DND-41 (cell line): Measurements from ENCODE around the gene NTRK1.

Experiments used
- ATAC-seq: fragments of 200-7000 bp; cut with Tn5 transposase; 3 replicates; pipeline ENCODE4 v1.9.1; 2021; ENCODE audit warnings: low read depth; ENCODE audit not compliant: insufficient read depth
- DNase-seq: peaks from one replicate; pipeline ENCODE4 v3.0.0-alpha.2; 2020
- H2AFZ ChIP-seq: 2 replicates; pipeline ENCODE4 v1.6.0; 2012; ENCODE audit warnings: low read depth, low read length
- H3K27ac ChIP-seq: 2 replicates; pipeline ENCODE4 v1.5.1; 2012; ENCODE audit warnings: low read length, inconsistent platforms
- H3K27me3 ChIP-seq: fragments of 200-600 bp; sonication (generic); 2 replicates; pipeline ENCODE4 v1.6.0; 2012; ENCODE audit warnings: low read length, mild to moderate bottlenecking, inconsistent platforms; ENCODE audit not compliant: insufficient read depth, poor library complexity
- H3K36me3 ChIP-seq: 2 replicates; pipeline ENCODE4 v1.5.1; 2012; ENCODE audit warnings: low read length, inconsistent platforms; ENCODE audit not compliant: insufficient read depth
- H3K4me1 ChIP-seq: 2 replicates; pipeline ENCODE4 v1.5.1; 2012; ENCODE audit warnings: mild to moderate bottlenecking, low read length; ENCODE audit not compliant: insufficient read depth
- H3K4me2 ChIP-seq: 2 replicates; pipeline ENCODE4 v1.6.0; 2012; ENCODE audit warnings: mild to moderate bottlenecking, moderate library complexity, low read length, inconsistent platforms; ENCODE audit not compliant: insufficient read depth
- H3K4me3 ChIP-seq, 2 experiments: fragments of 200-600 bp in 1 of 2; shearing (Covaris generic) in 1 of 2; 2 replicates each; pipeline ENCODE4 v1.5.1; 2012 to 2016; ENCODE audit warnings: inconsistent platforms in 2 of 2, low read length in 2 of 2, mild to moderate bottlenecking in 2 of 2, low read depth in 1 of 2, moderate library complexity in 1 of 2
- H3K79me2 ChIP-seq: 2 replicates; pipeline ENCODE4 v1.6.0; 2012; ENCODE audit warnings: low read length, inconsistent platforms; ENCODE audit not compliant: insufficient read depth
- H3K9ac ChIP-seq: 2 replicates; pipeline ENCODE4 v1.6.0; 2012; ENCODE audit warnings: low read depth, mild to moderate bottlenecking, inconsistent platforms, low read length, moderate library complexity
- H3K9me3 ChIP-seq: 2 replicates; pipeline ENCODE4 v1.5.1; 2012; ENCODE audit warnings: low read length, moderate library complexity, mild to moderate bottlenecking, inconsistent platforms; ENCODE audit not compliant: insufficient read depth, severe bottlenecking
- H4K20me1 ChIP-seq: 2 replicates; pipeline ENCODE4 v1.6.0; 2012; ENCODE audit warnings: low read length; ENCODE audit not compliant: insufficient read depth
- EZH2 ChIP-seq: IDR thresholded peaks from 3 replicates; pipeline ENCODE4 v1.6.1; 2012; ENCODE audit warnings: borderline replicate concordance, low read depth, mild to moderate bottlenecking, moderate library complexity, low read length, inconsistent platforms; ENCODE audit not compliant: severe bottlenecking
- TF ChIP-seq, protein P1 (sequence below): IDR thresholded peaks from 2 replicates; pipeline ENCODE4 v1.5.1; 2012; ENCODE audit warnings: borderline replicate concordance, low read length, moderate library complexity, mild to moderate bottlenecking; ENCODE audit not compliant: poor library complexity, severe bottlenecking; ENCODE audit errors: extremely low read depth

The NTRK1 gene

DNA sequence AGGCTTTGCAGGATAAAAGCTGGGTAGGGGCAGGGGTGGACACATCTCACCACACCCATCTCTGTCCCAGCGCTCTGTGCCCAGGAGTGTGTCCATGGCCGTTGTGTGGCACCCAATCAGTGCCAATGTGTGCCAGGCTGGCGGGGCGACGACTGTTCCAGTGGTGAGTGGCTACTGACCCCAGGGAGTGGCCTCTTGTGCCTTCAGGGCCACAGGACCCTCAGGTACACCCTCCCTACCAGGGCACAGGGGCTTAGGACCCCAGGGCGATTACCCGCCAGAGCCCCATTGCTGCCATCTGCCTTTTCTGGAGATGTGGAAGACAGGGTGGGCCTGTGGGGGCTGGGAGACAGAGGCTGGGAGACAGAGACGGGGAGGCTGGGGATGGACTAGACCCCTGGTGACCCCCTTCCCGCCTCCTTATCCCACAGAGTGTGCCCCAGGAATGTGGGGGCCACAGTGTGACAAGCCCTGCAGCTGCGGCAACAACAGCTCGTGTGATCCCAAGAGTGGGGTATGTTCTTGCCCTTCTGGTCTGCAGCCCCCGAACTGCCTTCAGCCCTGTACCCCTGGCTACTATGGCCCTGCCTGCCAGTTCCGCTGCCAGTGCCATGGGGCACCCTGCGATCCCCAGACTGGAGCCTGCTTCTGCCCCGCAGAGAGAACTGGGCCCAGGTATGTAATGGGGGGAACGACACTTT, 45.7 kb downstream of the NTRK1 start:
- Histone ChIP-seq H3K27ac (no peak overlapping the region), H3K27me3 (peaks cover 21% of the 10 kb centered on the region), H2AFZ (no peak overlapping the region), H3K36me3 (no peaks in the 10 kb centered on the region), H3K4me1 (peaks cover 3% of the 10 kb centered on the region; the same call in 1 of the 2 replicates), H3K79me2 (no peaks in the 10 kb centered on the region), H3K4me2 (no peak overlapping the region), H3K9ac (no peak overlapping the region), H4K20me1 (peaks cover 9% of the 10 kb centered on the region), H3K4me3 (no peak overlapping the region), H3K9me3 (no peaks in the 10 kb centered on the region)
- ATAC-seq (no peak), DNase-seq (no peak)
- TF ChIP-seq EZH2, result no peak
- TF ChIP-seq, protein P1, sequence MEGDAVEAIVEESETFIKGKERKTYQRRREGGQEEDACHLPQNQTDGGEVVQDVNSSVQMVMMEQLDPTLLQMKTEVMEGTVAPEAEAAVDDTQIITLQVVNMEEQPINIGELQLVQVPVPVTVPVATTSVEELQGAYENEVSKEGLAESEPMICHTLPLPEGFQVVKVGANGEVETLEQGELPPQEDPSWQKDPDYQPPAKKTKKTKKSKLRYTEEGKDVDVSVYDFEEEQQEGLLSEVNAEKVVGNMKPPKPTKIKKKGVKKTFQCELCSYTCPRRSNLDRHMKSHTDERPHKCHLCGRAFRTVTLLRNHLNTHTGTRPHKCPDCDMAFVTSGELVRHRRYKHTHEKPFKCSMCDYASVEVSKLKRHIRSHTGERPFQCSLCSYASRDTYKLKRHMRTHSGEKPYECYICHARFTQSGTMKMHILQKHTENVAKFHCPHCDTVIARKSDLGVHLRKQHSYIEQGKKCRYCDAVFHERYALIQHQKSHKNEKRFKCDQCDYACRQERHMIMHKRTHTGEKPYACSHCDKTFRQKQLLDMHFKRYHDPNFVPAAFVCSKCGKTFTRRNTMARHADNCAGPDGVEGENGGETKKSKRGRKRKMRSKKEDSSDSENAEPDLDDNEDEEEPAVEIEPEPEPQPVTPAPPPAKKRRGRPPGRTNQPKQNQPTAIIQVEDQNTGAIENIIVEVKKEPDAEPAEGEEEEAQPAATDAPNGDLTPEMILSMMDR, result no peak

DNA sequence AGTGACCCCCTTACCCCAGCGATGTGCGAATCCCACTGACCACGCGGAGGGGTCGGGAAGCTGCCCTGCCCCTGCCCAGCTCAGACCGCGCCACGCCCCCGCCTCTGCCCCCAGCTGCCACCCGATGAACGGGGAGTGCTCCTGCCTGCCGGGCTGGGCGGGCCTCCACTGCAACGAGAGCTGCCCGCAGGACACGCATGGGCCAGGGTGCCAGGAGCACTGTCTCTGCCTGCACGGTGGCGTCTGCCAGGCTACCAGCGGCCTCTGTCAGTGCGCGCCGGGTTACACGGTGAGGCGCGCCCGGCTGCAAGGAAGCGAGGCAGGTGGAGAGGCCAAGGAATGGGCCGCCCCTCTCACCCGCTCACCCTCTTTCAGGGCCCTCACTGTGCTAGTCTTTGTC, 47.9 kb downstream of the NTRK1 start:
- H3K4me1 ChIP-seq, result peaks cover 3% of the 10 kb centered on the region; the same call in 1 of the 2 replicates
- no peaks in the 10 kb centered on the region for H3K9me3 ChIP-seq
- no peak overlapping the region for H2AFZ ChIP-seq
- H3K36me3 ChIP-seq, result no peaks in the 10 kb centered on the region
- H3K9ac ChIP-seq, result no peak overlapping the region
- H3K27me3 ChIP-seq, result peaks cover 11% of the 10 kb centered on the region
- no peak for DNase-seq
- H3K79me2 ChIP-seq, result no peaks in the 10 kb centered on the region
- H3K27ac ChIP-seq, result no peak overlapping the region
- H3K4me2 ChIP-seq, result no peak overlapping the region
- H3K4me3 ChIP-seq, result no peak overlapping the region
- ATAC-seq, result no peak
- H4K20me1 ChIP-seq, result peaks cover 13% of the 10 kb centered on the region
- TF ChIP-seq, protein P1, result no peak
- TF ChIP-seq EZH2, result no peak

DNA sequence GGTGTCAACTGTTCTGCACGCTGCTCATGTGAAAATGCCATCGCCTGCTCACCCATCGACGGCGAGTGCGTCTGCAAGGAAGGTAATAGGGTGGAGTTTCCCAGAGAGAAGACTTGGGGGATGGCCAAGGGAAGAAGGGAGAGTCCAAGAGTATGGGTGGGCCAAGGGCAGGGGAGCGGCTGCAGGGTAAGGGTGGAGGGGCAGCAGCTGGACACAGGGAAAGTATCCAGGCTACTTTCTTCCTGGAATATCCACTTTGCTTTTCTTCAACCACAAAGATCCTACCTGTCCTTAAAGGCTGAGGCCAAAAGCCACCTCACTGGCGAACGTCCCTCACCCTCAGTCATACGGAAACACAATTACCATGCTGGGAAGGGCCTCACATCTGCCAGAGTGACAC, 48.3 kb downstream of the NTRK1 start:
- H3K27ac ChIP-seq, result no peak overlapping the region
- peaks cover 13% of the 10 kb centered on the region for H4K20me1 ChIP-seq
- H3K4me2 ChIP-seq, result no peak overlapping the region
- H3K79me2 ChIP-seq, result no peaks in the 10 kb centered on the region
- DNase-seq (no peak), ATAC-seq (no peak)
- no peak overlapping the region for H3K9ac ChIP-seq
- H3K9me3 ChIP-seq, result no peaks in the 10 kb centered on the region
- no peaks in the 10 kb centered on the region for H3K36me3 ChIP-seq
- peaks cover 3% of the 10 kb centered on the region; the same call in 1 of the 2 replicates for H3K4me1 ChIP-seq
- no peak for TF ChIP-seq EZH2
- TF ChIP-seq, protein P1, result no peak
- no peak overlapping the region for H3K4me3 ChIP-seq
- H2AFZ ChIP-seq, result no peak overlapping the region
- peaks cover 8% of the 10 kb centered on the region for H3K27me3 ChIP-seq
